ENCODE results near the gene CEACAM16. TPM values are rescaled to one million over a fixed set of nuclear protein-coding genes. Genes with fewer than 3 reads are reported as not detected.

Gene CEACAM16
- total and polyA plus RNA-seq, 10 of the 15 experiments (the other 5 are each of a cell fraction or from before 2014, with no cell fraction given), result not detected

GRCh38 chr19:44697670-44698034 is 1.3 kb upstream of the CEACAM16 start:
- ATAC-seq (no peak), DNase-seq (ENCODE audit: low read depth, low spot score) (no peak), FAIRE-seq (no peak)
- Histone ChIP-seq H3K4me3 (no peak overlapping the region), H3K79me2 (ENCODE audit: control insufficient read depth, insufficient read depth, low read length) (no peaks in the 10 kb centered on the region), H3K36me3 (ENCODE audit: control insufficient read depth in 2 of 2, insufficient read depth in 2 of 2, low read length in 1 of 2) (no peaks in the 10 kb centered on the region), H3K27me3 (replicated peaks in 1 of 2; ENCODE audit: control insufficient read depth in 2 of 2, insufficient read depth in 2 of 2, low read length in 1 of 2) (no peaks in the 10 kb centered on the region; a peak in 1 of 4 replicates), H3K9me3 (replicated peaks; ENCODE audit: control insufficient read depth, insufficient read depth, low read length) (no peaks in the 10 kb centered on the region), H3K4me2 (ENCODE audit: control insufficient read depth, insufficient read depth) (no peak overlapping the region), H3K27ac (ENCODE audit: control insufficient read depth, insufficient read depth) (no peak overlapping the region), H4K20me1 (ENCODE audit: control insufficient read depth, insufficient read depth) (no peaks in the 10 kb centered on the region), H3K4me1 (ENCODE audit: control insufficient read depth, insufficient read depth, low read length) (peaks cover 7% of the 10 kb centered on the region), H3K9ac (ENCODE audit: control insufficient read depth, insufficient read depth, low read length) (no peak overlapping the region), H2AFZ (ENCODE audit: control insufficient read depth, low read depth, low read length) (no peak overlapping the region)
- ChIA-PET SMC1A (ENCODE audit: uncharacterized antibody, unreplicated experiment) (no interaction called here), CTCF (no interaction called here), RAD21 (ENCODE audit: unreplicated experiment) (no interaction called here), POLR2A (no interaction called here)
- no TSS peak for BruUV-seq (replicated peaks)
- intact Hi-C loops (cut with micrococcal nuclease; ENCODE audit: unreplicated experiment) (no loop called here), in situ Hi-C loops (cut with MboI) (no loop called here)
- 44% methylated on average over 4 of the region's 4 CpGs for WGBS (ENCODE audit: insufficient coverage, insufficient replicate concordance, low lambda C conversion rate, missing lambda C conversion rate)
- no peak for TF ChIP-seq TCF12 (IDR thresholded peaks at IDR 0.05; ENCODE audit: low read depth, low read length)
- TF ChIP-seq MLLT1 (IDR thresholded peaks at IDR 0.05), result no peak
- no peak for TF ChIP-seq ZNF24 (IDR thresholded peaks at IDR 0.05)

GRCh38 chr19:44700547-44700946 is 1.6 kb downstream of the CEACAM16 start:
- Histone ChIP-seq H3K79me2 (ENCODE audit: control insufficient read depth, insufficient read depth, low read length) (no peaks in the 10 kb centered on the region), H3K27ac (ENCODE audit: control insufficient read depth, insufficient read depth) (no peak overlapping the region), H3K4me3 (no peak overlapping the region), H3K4me1 (ENCODE audit: control insufficient read depth, insufficient read depth, low read length) (no peaks in the 10 kb centered on the region; the same call in 1 of the 2 replicates), H3K36me3 (ENCODE audit: control insufficient read depth in 2 of 2, insufficient read depth in 2 of 2, low read length in 1 of 2) (no peaks in the 10 kb centered on the region), H3K27me3 (replicated peaks in 1 of 2; ENCODE audit: control insufficient read depth in 2 of 2, insufficient read depth in 2 of 2, low read length in 1 of 2) (no peaks in the 10 kb centered on the region; a peak in 1 of 4 replicates), H3K4me2 (ENCODE audit: control insufficient read depth, insufficient read depth) (no peak overlapping the region), H3K9ac (ENCODE audit: control insufficient read depth, insufficient read depth, low read length) (no peak overlapping the region), H2AFZ (ENCODE audit: control insufficient read depth, low read depth, low read length) (no peak overlapping the region), H4K20me1 (ENCODE audit: control insufficient read depth, insufficient read depth) (no peaks in the 10 kb centered on the region), H3K9me3 (replicated peaks; ENCODE audit: control insufficient read depth, insufficient read depth, low read length) (no peaks in the 10 kb centered on the region)
- ChIA-PET CTCF (no interaction called here), RAD21 (ENCODE audit: unreplicated experiment) (no interaction called here), SMC1A (ENCODE audit: uncharacterized antibody, unreplicated experiment) (no interaction called here), POLR2A (no interaction called here)
- intact Hi-C loops (cut with micrococcal nuclease; ENCODE audit: unreplicated experiment), result no loop called here
- no TSS peak for BruUV-seq (replicated peaks)
- FAIRE-seq (no peak), ATAC-seq (no peak), DNase-seq (ENCODE audit: low read depth, low spot score) (no peak)
- in situ Hi-C loops (cut with MboI), result no loop called here
- 29% methylated on average over 5 of the region's 5 CpGs for WGBS (ENCODE audit: insufficient coverage, insufficient replicate concordance, low lambda C conversion rate, missing lambda C conversion rate)
- TF ChIP-seq ATF7 (IDR thresholded peaks at IDR 0.05; ENCODE audit: low read depth) (no peak), ELK1 (IDR thresholded peaks at IDR 0.05; ENCODE audit: low read depth, low read length) (no peak), POU2F2 (IDR thresholded peaks at IDR 0.05; ENCODE audit: borderline replicate concordance, low read depth, low read length) (no peak), PAX8 (IDR thresholded peaks at IDR 0.05) (no peak), TBL1XR1 (IDR thresholded peaks at IDR 0.05; ENCODE audit: low read depth, low read length) (no peak), EP300 (IDR thresholded peaks at IDR 0.05; ENCODE audit: borderline replicate concordance in 1 of 2, control insufficient read depth in 1 of 2, low read depth in 2 of 2, low read length in 2 of 2) (no peak), PBX3 (IDR thresholded peaks at IDR 0.05; ENCODE audit: insufficient replicate concordance, low read depth, low read length) (no peak), ZSCAN29 (IDR thresholded peaks at IDR 0.05) (no peak), SREBF2 (IDR thresholded peaks at IDR 0.05; ENCODE audit: low read length) (no peak)

Data from GM12878 (cell line).